Neural cell (in vitro differentiated cells): ENCODE data around the gene KIF16B.

ENCODE experiments used
- EZH2 ChIP-seq: fragments of 200-600, 300-800 bp; shearing (Covaris generic), sonication (generic); IDR thresholded peaks from 2 replicates; pipeline ENCODE4 v1.6.1; 2014; ENCODE audit warnings: antibody characterized with exemption, low read length, borderline replicate concordance, mild to moderate bottlenecking; ENCODE audit not compliant: insufficient read depth, poor library complexity, severe bottlenecking
- RAD21 ChIP-seq: fragments of 450-650 bp; conservative IDR thresholded peaks from 2 replicates; pipeline ENCODE4 v1.6.1; 2014; ENCODE audit warnings: antibody characterized with exemption, mild to moderate bottlenecking, moderate library complexity
- REST ChIP-seq: IDR thresholded peaks from 2 replicates; pipeline ENCODE4 v1.6.1; 2012; ENCODE audit warnings: borderline replicate concordance

- TF ChIP-seq EZH2: no peak
- no peak for TF ChIP-seq RAD21
- TF ChIP-seq REST: no peak
These were observed 35.0 kb upstream of the KIF16B start for GRCh38 chr20:16608277-16608650.
